K562 (cell line): ENCODE measurements around the gene ZNF200. TPM values are rescaled to one million over a fixed set of nuclear protein-coding genes. Genes with fewer than 3 reads are reported as not detected.

Experiments
- ATAC-seq: fragments of 200-7000 bp; cut with Tn5 transposase; 3 replicates; pipeline ENCODE4 v1.9.1; 2020; ENCODE audit warnings: moderate library complexity
- BruUV-seq: library from RNA; stranded (reverse); fragments of 400-500 nt; replicated peaks from 2 replicates; lab custom pipeline; 2021; lab: Mats Ljungman, UMichigan
- CTCF ChIA-PET: fragments of 300-600 bp; formaldehyde crosslinking; extraction: SDS; loops from one replicate; lab custom pipeline; 2021; ENCODE audit warnings: low intra/inter-chr PET ratio; lab: Yijun Ruan, JAX
- POLR2A ChIA-PET: fragments of 300-600, 350-650 bp; sonication (Branson Sonifier 250); formaldehyde crosslinking; extraction: SDS; loops from one replicate; lab custom pipeline; 2021; ENCODE audit warnings: antibody characterized with exemption, inconsistent platforms; lab: Yijun Ruan, JAX
- DNase-seq, 4 experiments: peaks; one replicate each; pipeline versions ENCODE4 v3.0.0 to v3.0.0-alpha.2; 2011 to 2018; ENCODE audit warnings: low spot score in 3 of 4, mixed read lengths in 3 of 4; ENCODE audit errors: extremely low read depth in 1 of 4
- FAIRE-seq: peaks from 2 replicates; lab custom pipeline; 2011; peaks lifted over from hg19 to GRCh38; lab: Jason Lieb, UNC
- H2AFZ ChIP-seq: 2 replicates; pipeline ENCODE4 v1.6.0; 2011; ENCODE audit warnings: low read depth, low read length, control low read depth, inconsistent platforms
- H3K27ac ChIP-seq: fragments of 200-600 bp; 3 replicates; pipeline ENCODE4 v1.8.0; 2011; ENCODE audit warnings: low read depth, mild to moderate bottlenecking, control low read depth, inconsistent platforms, low read length, moderate library complexity, mixed read lengths; ENCODE audit errors: extremely low read depth
- H3K27me3 ChIP-seq, 2 experiments: fragments of 300-600 bp in 1 of 2; 2 replicates in 1 of 2; 3 replicates in 1 of 2; pipeline versions ENCODE4 v1.6.0 to v1.8.0; 2011; ENCODE audit warnings: inconsistent platforms in 2 of 2, low read length in 2 of 2, mild to moderate bottlenecking in 1 of 2, mixed read lengths in 1 of 2, moderate library complexity in 1 of 2; ENCODE audit not compliant: control insufficient read depth in 2 of 2, insufficient read depth in 2 of 2
- H3K36me3 ChIP-seq: fragments of 300-600 bp; 3 replicates; pipeline ENCODE4 v1.8.0; 2011; ENCODE audit warnings: mild to moderate bottlenecking, low read length, inconsistent platforms; ENCODE audit not compliant: control insufficient read depth, insufficient read depth
- H3K4me1 ChIP-seq, 2 experiments: fragments of 200-600 bp in 1 of 2; replicated peaks in 1 of 2; 2 replicates in 1 of 2; 3 replicates in 1 of 2; pipeline versions ENCODE4 v1.5.1 to v1.8.0; 2011; ENCODE audit warnings: inconsistent platforms in 2 of 2, low read length in 2 of 2, mild to moderate bottlenecking in 1 of 2, mixed read lengths in 1 of 2, moderate library complexity in 1 of 2; ENCODE audit not compliant: control insufficient read depth in 2 of 2, insufficient read depth in 2 of 2
- H3K4me2 ChIP-seq: 2 replicates; pipeline ENCODE4 v1.6.1; 2011; ENCODE audit warnings: low read length, control low read depth, inconsistent platforms, mixed read lengths; ENCODE audit not compliant: insufficient read depth
- H3K4me3 ChIP-seq: fragments of 200-600 bp; sonication (generic), shearing (Covaris generic); 2 replicates; pipeline ENCODE4 v1.5.1; 2016; ENCODE audit warnings: control low read depth, inconsistent platforms
- H3K79me2 ChIP-seq: fragments of 200-600 bp; 3 replicates; pipeline ENCODE4 v1.8.0; 2011; ENCODE audit warnings: low read length, inconsistent platforms; ENCODE audit not compliant: control insufficient read depth, insufficient read depth
- H3K9ac ChIP-seq, 2 experiments: 2 replicates each; pipeline versions ENCODE4 v1.6.0 to v1.6.1; 2011; ENCODE audit warnings: low read depth in 2 of 2, low read length in 2 of 2, control low read depth in 1 of 2, inconsistent platforms in 1 of 2, mild to moderate bottlenecking in 1 of 2, mixed read lengths in 1 of 2; ENCODE audit not compliant: insufficient read depth in 1 of 2
- H3K9me1 ChIP-seq: one replicate; pipeline ENCODE4 v1.6.0; 2011; ENCODE audit warnings: inconsistent platforms, mild to moderate bottlenecking, low read length, moderate library complexity; ENCODE audit not compliant: control insufficient read depth, insufficient read depth
- H3K9me3 ChIP-seq: replicated peaks from 2 replicates; pipeline ENCODE4 v1.5.1; 2011; ENCODE audit warnings: low read depth, low read length, inconsistent platforms; ENCODE audit not compliant: control insufficient read depth, insufficient read depth
- H4K20me1 ChIP-seq: replicated peaks from 2 replicates; pipeline ENCODE4 v1.6.1; 2011; ENCODE audit warnings: low read length, inconsistent platforms, mixed read lengths; ENCODE audit not compliant: control insufficient read depth, insufficient read depth
- BCOR ChIP-seq: fragments of 450-650 bp; IDR thresholded peaks from 2 replicates; pipeline ENCODE4 v1.6.1; 2016
- CBX8 ChIP-seq: fragments of 200-600 bp; sonication (generic); IDR thresholded peaks from 2 replicates; pipeline ENCODE4 v1.6.1; 2012; ENCODE audit warnings: borderline replicate concordance, mixed run types, low read depth, mild to moderate bottlenecking, moderate library complexity, mixed read lengths, low read length, control low read depth, inconsistent platforms; ENCODE audit not compliant: poor library complexity, severe bottlenecking; ENCODE audit errors: extremely low read depth
- DIDO1 ChIP-seq: fragments of 450-650 bp; IDR thresholded peaks from 2 replicates; pipeline ENCODE4 v1.6.1; 2016; ENCODE audit warnings: low read depth, missing biosample characterization, missing genetic modification characterization
- ESRRB ChIP-seq: fragments of 250-450 bp; sonication (Bioruptor Pico); IDR thresholded peaks from 2 replicates; pipeline ENCODE4 v1.5.0; 2020; ENCODE audit warnings: mild to moderate bottlenecking, moderate library complexity, borderline replicate concordance
- HIVEP1 ChIP-seq: fragments of 250-450 bp; sonication (Bioruptor Pico); IDR thresholded peaks from 2 replicates; pipeline ENCODE4 v1.4.0; 2020; ENCODE audit warnings: mild to moderate bottlenecking
- JUNB ChIP-seq: fragments of 450-650 bp; formaldehyde crosslinking; conservative IDR thresholded peaks from 2 replicates; pipeline ENCODE4 v1.4.0; 2020; ENCODE audit warnings: mild to moderate bottlenecking
- MCM3 ChIP-seq: fragments of 450-650 bp; IDR thresholded peaks from 2 replicates; pipeline ENCODE4 v1.6.1; 2016
- NR3C1 ChIP-seq: sonication (generic); formaldehyde crosslinking; IDR thresholded peaks from 2 replicates; pipeline ENCODE4 v1.8.1; 2022; ENCODE audit warnings: missing genetic modification reagents
- OTX1 ChIP-seq: fragments of 450-650 bp; formaldehyde crosslinking; IDR thresholded peaks from 2 replicates; pipeline ENCODE4 v1.4.0; 2022; ENCODE audit warnings: mild to moderate bottlenecking
- RBFOX2 ChIP-seq: fragments of 200-400 bp; formaldehyde crosslinking; IDR thresholded peaks from 2 replicates; pipeline ENCODE4 v1.6.1; 2017; ENCODE audit warnings: low read depth, mild to moderate bottlenecking, low read length, moderate library complexity
- RFX5 ChIP-seq: IDR thresholded peaks from 2 replicates; pipeline ENCODE4 v1.6.1; 2011; ENCODE audit warnings: low read depth, mild to moderate bottlenecking, improper control_type of control experiment, low read length
- ZFX ChIP-seq: sonication (generic); formaldehyde crosslinking; IDR thresholded peaks from 2 replicates; pipeline ENCODE4 v1.8.0; 2022; ENCODE audit warnings: mild to moderate bottlenecking, missing genetic modification reagents, moderate library complexity
- ZNF175 ChIP-seq: fragments of 200-800 bp; sonication (Bioruptor generic); IDR thresholded peaks from 2 replicates; pipeline ENCODE4 v1.6.1; 2016; ENCODE audit warnings: low read depth, mild to moderate bottlenecking, missing genetic modification characterization, missing compliant biosample characterization
- ZNF75A ChIP-seq: fragments of 450-650 bp; formaldehyde crosslinking; IDR thresholded peaks from 2 replicates; pipeline ENCODE4 v1.4.0; 2020; ENCODE audit warnings: mild to moderate bottlenecking
- WGBS: fragments of 100-300 bp; shearing (Covaris generic); methylation state at CpG from one replicate; pipeline ENCODE4 v1.1.6; 2016; ENCODE audit warnings: low coverage, mixed read lengths; ENCODE audit not compliant: insufficient coverage; ENCODE audit errors: missing lambda C conversion rate; 5-methylcytosine and 5-hydroxymethylcytosine counted together
- in situ Hi-C: fragments of 300-500 bp; cut with MboI; formaldehyde crosslinking; loops from 4 replicates; pipeline ENCODE4 v1.15.0; 2018; ENCODE audit warnings: inconsistent platforms, mixed read lengths
- intact Hi-C: fragments of 100-400 bp; cut with micrococcal nuclease; formaldehyde crosslinking; loops from 2 replicates; pipeline ENCODE4 v1.14.2; 2022
- polyA plus RNA-seq, 8 experiments: library from polyadenylated mRNA; depleted of rRNA in 4 of 8; stranded (reverse) in 5 of 8; unstranded in 3 of 8; fragments of >200 nt; fragmentation: Nextera tagmentation in 2 of 8; fragmentation: Illumina TruSeq in 1 of 8; extraction: Ambion mirVana in 2 of 8; extraction: Trizol in 1 of 8; gene quantifications; 2 replicates each; pipeline versions ENCODE4 v1.2.1 to v1.2.3, GENCODE V29; 2011 to 2014; ENCODE audit warnings: inconsistent platforms in 1 of 8, missing spikeins in 1 of 8
- total RNA-seq, 7 experiments: library from RNA; depleted of rRNA in 6 of 7; stranded (reverse); fragments of >200 nt in 6 of 7; fragmentation: Illumina TruSeq in 2 of 7; extraction: Trizol in 2 of 7; gene quantifications; 2 replicates each; pipeline versions ENCODE4 v1.2.1 to v1.2.3, GENCODE V29; 2011 to 2021; ENCODE audit warnings: low replicate concordance in 1 of 7
- TF ChIP-seq, protein P1 (sequence below): sonication (generic); formaldehyde crosslinking; IDR thresholded peaks from 2 replicates; pipeline ENCODE4 v1.8.1; 2023; ENCODE audit warnings: mild to moderate bottlenecking, missing genetic modification reagents
- TF ChIP-seq, protein P2 (sequence below): fragments of 250-450 bp; sonication (Bioruptor Pico); IDR thresholded peaks from 2 replicates; pipeline ENCODE4 v1.5.0; 2020; ENCODE audit warnings: mild to moderate bottlenecking, borderline replicate concordance

The ZNF200 gene
- total and polyA plus RNA-seq, 9 of the 15 experiments (the other 6 are each of a cell fraction or from before 2014, with no cell fraction given) = 4.8 to 14.5 (median 9.2) TPM

DNA sequence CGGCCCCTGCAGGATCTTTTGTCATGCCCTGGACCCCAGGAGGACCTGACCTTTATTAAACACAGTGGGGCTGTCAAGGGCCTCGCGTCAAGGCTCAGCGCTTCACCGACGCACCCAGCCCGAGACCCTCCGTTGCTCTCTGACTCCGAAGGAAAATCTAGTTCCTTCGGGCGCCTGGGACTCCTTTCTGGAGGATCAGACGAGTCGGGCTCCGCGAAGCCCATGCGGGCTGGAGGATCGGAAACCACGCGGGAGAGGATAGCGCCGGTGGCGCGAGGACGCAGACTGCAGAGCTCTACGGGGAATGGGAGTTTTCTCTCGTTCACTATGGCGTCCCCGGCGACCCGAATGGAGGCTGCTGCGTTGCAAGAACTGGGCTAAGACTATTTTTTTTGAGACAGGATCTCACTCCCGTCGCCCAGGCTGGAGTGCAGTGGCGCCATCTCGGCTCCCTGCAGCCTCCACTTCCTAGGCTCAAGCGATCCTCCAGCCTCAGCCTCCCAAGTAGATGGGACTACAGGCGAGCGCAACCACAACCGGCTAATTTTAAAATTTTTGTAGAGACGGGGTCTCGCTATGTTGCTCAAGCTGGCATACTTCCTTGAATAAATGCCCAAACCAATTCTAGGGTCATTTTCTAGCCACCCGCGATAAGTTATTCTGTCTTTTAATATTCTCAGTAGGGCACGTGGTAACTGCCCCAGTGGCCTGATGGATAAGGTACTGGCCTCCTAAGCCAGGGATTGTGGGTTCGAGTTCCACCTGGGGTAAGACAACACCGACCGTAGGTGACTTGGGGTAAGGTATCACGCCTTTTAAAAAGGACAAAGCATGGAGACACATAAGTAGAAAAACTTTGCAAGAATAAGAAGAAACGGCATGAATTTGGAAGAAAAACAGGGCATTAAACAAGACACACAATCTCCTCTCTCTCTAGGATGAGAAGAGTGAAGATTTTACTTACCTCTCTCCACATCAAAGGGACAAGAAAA is 41.4 kb downstream of the ZNF200 start (continued):
- TF ChIP-seq ZNF175 (CRISPR knock-in tag) (no peak), ZFX (no peak), MCM3 (no peak), RBFOX2 (no peak), ESRRB (CRISPR knock-in tag) (no peak), BCOR (no peak)
- TF ChIP-seq, protein P1, sequence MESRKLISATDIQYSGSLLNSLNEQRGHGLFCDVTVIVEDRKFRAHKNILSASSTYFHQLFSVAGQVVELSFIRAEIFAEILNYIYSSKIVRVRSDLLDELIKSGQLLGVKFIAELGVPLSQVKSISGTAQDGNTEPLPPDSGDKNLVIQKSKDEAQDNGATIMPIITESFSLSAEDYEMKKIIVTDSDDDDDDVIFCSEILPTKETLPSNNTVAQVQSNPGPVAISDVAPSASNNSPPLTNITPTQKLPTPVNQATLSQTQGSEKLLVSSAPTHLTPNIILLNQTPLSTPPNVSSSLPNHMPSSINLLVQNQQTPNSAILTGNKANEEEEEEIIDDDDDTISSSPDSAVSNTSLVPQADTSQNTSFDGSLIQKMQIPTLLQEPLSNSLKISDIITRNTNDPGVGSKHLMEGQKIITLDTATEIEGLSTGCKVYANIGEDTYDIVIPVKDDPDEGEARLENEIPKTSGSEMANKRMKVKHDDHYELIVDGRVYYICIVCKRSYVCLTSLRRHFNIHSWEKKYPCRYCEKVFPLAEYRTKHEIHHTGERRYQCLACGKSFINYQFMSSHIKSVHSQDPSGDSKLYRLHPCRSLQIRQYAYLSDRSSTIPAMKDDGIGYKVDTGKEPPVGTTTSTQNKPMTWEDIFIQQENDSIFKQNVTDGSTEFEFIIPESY = peak; percentile 87

- Histone ChIP-seq H4K20me1 (no peaks in the 10 kb centered on the region), H3K4me1 (peaks cover 26 to 61% of the 10 kb centered on the region in 2 experiments), H3K36me3 (no peaks in the 10 kb centered on the region), H3K27ac (no peak overlapping the region), H3K4me2 (no peak overlapping the region), H3K79me2 (no peaks in the 10 kb centered on the region), H3K4me3 (no peak overlapping the region), H3K9me3 (no peaks in the 10 kb centered on the region), H3K27me3 (0 out of 5 replicates have a peak, but pooled peaks cover 0 to 4% of the 10 kb centered on the region in 2 experiments), H3K9me1 (no peaks in the 10 kb centered on the region), H2AFZ (no peak overlapping the region), H3K9ac (no peak overlapping the region)
- WGBS = 94% methylated on average over 15 of the region's 36 CpGs
- TF ChIP-seq OTX1 (CRISPR knock-in tag) (no peak), ZNF75A (CRISPR knock-in tag) (no peak), JUNB (CRISPR knock-in tag) (no peak), CBX8 (no peak), HIVEP1 (no peak), RFX5 (no peak), DIDO1 (no peak), NR3C1 (CRISPR knock-in tag) (no peak)
- TF ChIP-seq, protein P2, sequence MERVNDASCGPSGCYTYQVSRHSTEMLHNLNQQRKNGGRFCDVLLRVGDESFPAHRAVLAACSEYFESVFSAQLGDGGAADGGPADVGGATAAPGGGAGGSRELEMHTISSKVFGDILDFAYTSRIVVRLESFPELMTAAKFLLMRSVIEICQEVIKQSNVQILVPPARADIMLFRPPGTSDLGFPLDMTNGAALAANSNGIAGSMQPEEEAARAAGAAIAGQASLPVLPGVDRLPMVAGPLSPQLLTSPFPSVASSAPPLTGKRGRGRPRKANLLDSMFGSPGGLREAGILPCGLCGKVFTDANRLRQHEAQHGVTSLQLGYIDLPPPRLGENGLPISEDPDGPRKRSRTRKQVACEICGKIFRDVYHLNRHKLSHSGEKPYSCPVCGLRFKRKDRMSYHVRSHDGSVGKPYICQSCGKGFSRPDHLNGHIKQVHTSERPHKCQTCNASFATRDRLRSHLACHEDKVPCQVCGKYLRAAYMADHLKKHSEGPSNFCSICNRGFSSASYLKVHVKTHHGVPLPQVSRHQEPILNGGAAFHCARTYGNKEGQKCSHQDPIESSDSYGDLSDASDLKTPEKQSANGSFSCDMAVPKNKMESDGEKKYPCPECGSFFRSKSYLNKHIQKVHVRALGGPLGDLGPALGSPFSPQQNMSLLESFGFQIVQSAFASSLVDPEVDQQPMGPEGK (CRISPR knock-in tag) = no peak
- ChIA-PET POLR2A (interaction anchor here (0.6 to 1.0 kb wide), 2 partner anchors 32 to 33 kb away, joined by 3 read pairs; no protein-coding TSS in a partner anchor), CTCF (no interaction called here)
- intact Hi-C loops (no loop called here), in situ Hi-C loops (no loop called here)
- DNase-seq (no peak), ATAC-seq (no peak), FAIRE-seq (no peak)
- BruUV-seq = no TSS peak
These were observed 42.4 kb downstream of the ZNF200 start for GRCh38 chr16:3192476-3193019.
